OCI-LY1 (cell line): ENCODE data around the gene ANKRD11.

ENCODE experiments used
- CTCF ChIP-seq: fragments of 200-600 bp; sonication (generic), shearing (Covaris generic); IDR thresholded peaks from 2 replicates; pipeline ENCODE4 v1.5.1; 2017; ENCODE audit warnings: mild to moderate bottlenecking, antibody characterized with exemption, low read length, moderate library complexity, mixed read lengths
- EZH2 ChIP-seq: fragments of 200-600 bp; sonication (generic), shearing (Covaris generic); IDR thresholded peaks from 2 replicates; pipeline ENCODE4 v1.8.0; 2017; ENCODE audit warnings: borderline replicate concordance, mixed run types, mild to moderate bottlenecking, antibody characterized with exemption, low read length, moderate library complexity, mixed read lengths

DNA sequence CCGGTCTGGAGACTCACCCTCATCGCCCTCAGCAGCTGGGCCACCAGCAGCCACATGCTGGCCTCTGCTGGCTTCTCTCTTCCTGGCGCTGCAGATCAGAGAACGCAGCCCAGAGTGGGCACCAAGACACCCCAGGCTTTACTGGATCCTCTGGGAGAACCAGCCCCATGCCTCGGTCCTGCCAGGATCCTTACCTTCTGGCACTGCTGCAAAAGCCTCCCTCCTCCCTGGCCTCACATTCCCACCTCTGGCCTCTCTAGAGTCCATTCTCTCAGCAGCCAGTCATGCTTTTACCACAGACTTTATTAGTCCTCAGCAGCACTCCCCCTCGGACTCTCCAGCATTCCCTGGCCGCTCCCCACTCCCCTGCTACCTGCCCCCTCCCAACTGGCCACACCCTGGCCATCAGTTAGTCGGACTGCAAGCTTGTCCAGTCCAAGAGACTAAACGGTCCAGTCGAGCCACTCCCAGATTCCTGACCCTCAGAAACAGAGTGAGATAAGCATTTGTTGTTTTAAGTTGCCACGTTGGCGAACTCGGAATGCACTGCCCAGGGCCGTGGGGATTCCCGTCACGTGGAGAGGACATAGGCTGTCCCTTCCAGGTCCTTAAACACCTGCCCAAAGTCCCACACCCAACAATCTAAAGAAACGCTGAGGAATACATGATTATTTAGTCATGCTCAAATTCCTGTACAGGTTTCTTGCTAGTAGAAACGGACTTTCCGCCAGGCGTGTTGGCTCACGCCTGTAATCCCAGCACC, 11.9 kb upstream of the ANKRD11 start:
- TF ChIP-seq CTCF (no peak), EZH2 (no peak)
